HEK293T (cell line): ENCODE results near the gene DGAT2.

Experiments
- BHLHE40 ChIP-seq: fragments of 450-650 bp; IDR thresholded peaks from 2 replicates; pipeline ENCODE4 v1.6.1; 2016; ENCODE audit warnings: mild to moderate bottlenecking, moderate library complexity, borderline replicate concordance
- CTBP1 ChIP-seq: fragments of 450-650 bp; IDR thresholded peaks from 2 replicates; pipeline ENCODE4 v1.6.1; 2016; ENCODE audit warnings: borderline replicate concordance
- ELF4 ChIP-seq: fragments of 450-650 bp; IDR thresholded peaks from 2 replicates; pipeline ENCODE4 v1.6.1; 2017; ENCODE audit warnings: antibody characterized with exemption
- FOXK2 ChIP-seq: fragments of 450-650 bp; IDR thresholded peaks from 2 replicates; pipeline ENCODE4 v1.6.1; 2016; ENCODE audit warnings: mild to moderate bottlenecking
- FOXM1 ChIP-seq: fragments of 450-650 bp; IDR thresholded peaks from 2 replicates; pipeline ENCODE4 v1.6.1; 2017; ENCODE audit warnings: mild to moderate bottlenecking, borderline replicate concordance
- HDGF ChIP-seq: fragments of 450-650 bp; IDR thresholded peaks from 2 replicates; pipeline ENCODE4 v1.6.1; 2017; ENCODE audit warnings: antibody characterized with exemption, borderline replicate concordance
- LEF1 ChIP-seq: fragments of 450-650 bp; IDR thresholded peaks from 2 replicates; pipeline ENCODE4 v1.6.1; 2017; ENCODE audit warnings: mild to moderate bottlenecking, borderline replicate concordance
- SP1 ChIP-seq: fragments of 450-650 bp; IDR thresholded peaks from 2 replicates; pipeline ENCODE4 v1.6.1; 2017
- SUZ12 ChIP-seq: fragments of 450-650 bp; IDR thresholded peaks from 2 replicates; pipeline ENCODE4 v1.6.1; 2016; ENCODE audit warnings: mild to moderate bottlenecking
- TARDBP ChIP-seq: fragments of 450-650 bp; IDR thresholded peaks from 2 replicates; pipeline ENCODE4 v1.6.1; 2016
- ZNF384 ChIP-seq: fragments of 450-650 bp; IDR thresholded peaks from 2 replicates; pipeline ENCODE4 v1.6.1; 2016
- TF ChIP-seq, protein P1 (sequence below): fragments of 450-650 bp; IDR thresholded peaks from 2 replicates; pipeline ENCODE4 v1.6.1; 2016

DNA sequence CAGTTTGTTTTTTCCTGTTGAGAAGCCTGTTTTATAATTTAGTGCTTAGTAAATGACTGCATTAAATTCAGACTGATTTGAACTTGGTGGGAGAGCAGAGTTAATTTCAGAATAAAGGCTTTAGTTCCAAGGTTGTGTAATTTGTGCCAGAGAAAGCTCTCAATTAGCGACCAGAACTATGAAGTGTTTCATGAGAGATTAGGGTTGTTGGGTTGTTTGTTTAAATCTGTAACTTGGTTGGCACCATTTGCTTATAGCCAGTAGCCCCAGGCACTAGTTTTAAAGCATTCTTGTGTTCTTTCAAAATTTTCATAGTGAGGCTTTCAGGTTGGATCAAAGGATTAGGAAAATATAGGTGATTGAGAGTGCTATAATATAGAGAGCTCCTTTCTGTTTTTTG, 71.9 kb downstream of the DGAT2 start:
- TF ChIP-seq ZNF384 (no peak), HDGF (no peak), TARDBP (no peak), FOXK2 (no peak), BHLHE40 (no peak), FOXM1 (no peak), SP1 (no peak), LEF1 (no peak), SUZ12 (no peak), ELF4 (no peak), CTBP1 (no peak)
- TF ChIP-seq, protein P1, sequence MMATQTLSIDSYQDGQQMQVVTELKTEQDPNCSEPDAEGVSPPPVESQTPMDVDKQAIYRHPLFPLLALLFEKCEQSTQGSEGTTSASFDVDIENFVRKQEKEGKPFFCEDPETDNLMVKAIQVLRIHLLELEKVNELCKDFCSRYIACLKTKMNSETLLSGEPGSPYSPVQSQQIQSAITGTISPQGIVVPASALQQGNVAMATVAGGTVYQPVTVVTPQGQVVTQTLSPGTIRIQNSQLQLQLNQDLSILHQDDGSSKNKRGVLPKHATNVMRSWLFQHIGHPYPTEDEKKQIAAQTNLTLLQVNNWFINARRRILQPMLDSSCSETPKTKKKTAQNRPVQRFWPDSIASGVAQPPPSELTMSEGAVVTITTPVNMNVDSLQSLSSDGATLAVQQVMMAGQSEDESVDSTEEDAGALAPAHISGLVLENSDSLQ = no peak
